ENCODE results near the gene KCNK3.

DNA sequence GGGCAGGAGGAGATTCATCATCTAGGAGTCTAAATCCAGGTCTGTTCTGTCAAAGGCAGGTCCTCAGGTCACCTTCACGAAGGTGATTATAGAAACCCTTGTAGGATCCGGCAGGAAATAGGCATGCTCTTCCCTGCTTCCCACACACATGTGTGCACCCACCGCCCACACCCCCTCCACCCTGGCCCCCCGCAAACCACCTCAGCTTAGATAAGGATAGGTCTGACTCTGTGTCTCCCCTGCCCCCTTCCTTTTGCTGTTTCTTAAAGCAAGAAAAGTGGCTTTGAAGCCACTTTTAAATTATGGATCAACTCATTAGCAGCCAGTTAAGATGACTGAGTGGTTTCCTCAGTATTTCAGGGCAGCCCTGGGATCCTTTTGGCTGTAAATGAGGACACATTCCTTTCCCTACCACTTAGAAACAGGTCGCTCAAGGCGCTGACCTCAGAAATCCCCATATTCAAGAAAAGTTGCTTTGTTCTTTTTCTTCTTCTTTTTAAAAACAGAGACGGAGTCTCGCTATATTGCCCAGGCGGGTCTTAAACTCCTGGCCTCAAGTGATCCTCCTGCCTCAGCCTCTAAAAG lies 36.8 kb upstream of the KCNK3 start:
- TF ChIP-seq, protein P1, sequence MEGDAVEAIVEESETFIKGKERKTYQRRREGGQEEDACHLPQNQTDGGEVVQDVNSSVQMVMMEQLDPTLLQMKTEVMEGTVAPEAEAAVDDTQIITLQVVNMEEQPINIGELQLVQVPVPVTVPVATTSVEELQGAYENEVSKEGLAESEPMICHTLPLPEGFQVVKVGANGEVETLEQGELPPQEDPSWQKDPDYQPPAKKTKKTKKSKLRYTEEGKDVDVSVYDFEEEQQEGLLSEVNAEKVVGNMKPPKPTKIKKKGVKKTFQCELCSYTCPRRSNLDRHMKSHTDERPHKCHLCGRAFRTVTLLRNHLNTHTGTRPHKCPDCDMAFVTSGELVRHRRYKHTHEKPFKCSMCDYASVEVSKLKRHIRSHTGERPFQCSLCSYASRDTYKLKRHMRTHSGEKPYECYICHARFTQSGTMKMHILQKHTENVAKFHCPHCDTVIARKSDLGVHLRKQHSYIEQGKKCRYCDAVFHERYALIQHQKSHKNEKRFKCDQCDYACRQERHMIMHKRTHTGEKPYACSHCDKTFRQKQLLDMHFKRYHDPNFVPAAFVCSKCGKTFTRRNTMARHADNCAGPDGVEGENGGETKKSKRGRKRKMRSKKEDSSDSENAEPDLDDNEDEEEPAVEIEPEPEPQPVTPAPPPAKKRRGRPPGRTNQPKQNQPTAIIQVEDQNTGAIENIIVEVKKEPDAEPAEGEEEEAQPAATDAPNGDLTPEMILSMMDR (conservative IDR thresholded peaks at IDR 0.05 in 1 of 2, IDR thresholded peaks at IDR 0.05 in 1 of 2; ENCODE audit: extremely low read depth in 1 of 2, insufficient read depth in 1 of 2, low read depth in 1 of 2, low read length in 2 of 2), result no peak
- TF ChIP-seq EZH2 (IDR thresholded peaks at IDR 0.05; ENCODE audit: borderline replicate concordance, low read length), result no peak

Data from mammary epithelial cell (primary cell).